HepG2 (cell line): ENCODE results near the gene MAOB.

ENCODE experiments used
- SP1 ChIP-seq, 2 experiments: fragments of 450-650 bp in 1 of 2; sonication (generic) in 1 of 2; formaldehyde crosslinking in 1 of 2; IDR thresholded peaks; 2 replicates each; pipeline versions ENCODE4 v1.4.0 to v1.6.1; 2016 to 2020; ENCODE audit warnings: missing genetic modification reagents in 1 of 2
- ZC3H4 ChIP-seq: sonication (generic); formaldehyde crosslinking; IDR thresholded peaks from 2 replicates; pipeline ENCODE4 v1.4.0; 2020; ENCODE audit warnings: missing genetic modification reagents, borderline replicate concordance
- ZFP36 ChIP-seq: fragments of 150-350 bp; IDR thresholded peaks from 2 replicates; pipeline ENCODE4 v1.6.1; 2018; ENCODE audit warnings: borderline replicate concordance, low read length, low read depth; ENCODE audit not compliant: partially characterized antibody

DNA sequence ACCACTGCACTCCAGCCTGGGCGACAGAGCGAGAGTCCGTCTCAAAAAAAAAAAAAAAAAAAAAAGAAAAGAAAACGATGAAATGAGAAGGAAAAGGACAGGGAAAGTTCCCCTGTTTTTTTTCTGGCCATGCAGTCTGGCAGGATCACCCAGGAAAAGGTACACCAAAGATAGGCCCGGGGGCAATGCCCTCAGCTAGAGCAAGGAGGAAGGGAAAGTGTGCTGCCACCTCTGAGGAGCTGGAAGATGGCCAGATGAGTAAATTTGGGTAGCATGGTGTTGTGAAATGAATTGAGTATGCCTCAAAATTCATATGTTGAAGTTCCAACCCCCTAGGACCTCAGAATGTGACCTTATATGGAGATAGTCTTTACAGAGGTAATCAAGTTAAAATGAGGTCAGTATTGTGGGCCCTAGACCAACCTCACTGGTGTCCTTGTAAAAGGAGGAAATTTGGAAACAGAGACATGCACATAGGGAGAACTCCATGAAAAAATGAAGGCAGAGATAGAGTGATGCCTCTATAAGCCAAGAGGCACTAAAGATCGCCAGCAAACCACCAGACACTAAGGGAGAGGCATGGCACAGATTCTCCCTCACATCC lies 28.9 kb downstream of the MAOB start:
- TF ChIP-seq ZFP36 = no peak
- TF ChIP-seq ZC3H4 (CRISPR knock-in tag) = no peak
- no peak for TF ChIP-seq SP1 (IDR thresholded peaks at IDR 0.05)
- TF ChIP-seq SP1 (CRISPR knock-in tag; IDR thresholded peaks at IDR 0.05) = no peak
